HG02943 (cell line): Measurements from ENCODE around the gene TMEM54.

Experiments
- ATAC-seq: cut with Tn5 transposase; IDR thresholded peaks from one replicate; pipeline ENCODE4 v1.9.1; 2021; ENCODE audit warnings: mild to moderate bottlenecking, low read depth, moderate library complexity; ENCODE audit not compliant: unreplicated experiment

TMEM54 gene, protein sequence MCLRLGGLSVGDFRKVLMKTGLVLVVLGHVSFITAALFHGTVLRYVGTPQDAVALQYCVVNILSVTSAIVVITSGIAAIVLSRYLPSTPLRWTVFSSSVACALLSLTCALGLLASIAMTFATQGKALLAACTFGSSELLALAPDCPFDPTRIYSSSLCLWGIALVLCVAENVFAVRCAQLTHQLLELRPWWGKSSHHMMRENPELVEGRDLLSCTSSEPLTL

DNA sequence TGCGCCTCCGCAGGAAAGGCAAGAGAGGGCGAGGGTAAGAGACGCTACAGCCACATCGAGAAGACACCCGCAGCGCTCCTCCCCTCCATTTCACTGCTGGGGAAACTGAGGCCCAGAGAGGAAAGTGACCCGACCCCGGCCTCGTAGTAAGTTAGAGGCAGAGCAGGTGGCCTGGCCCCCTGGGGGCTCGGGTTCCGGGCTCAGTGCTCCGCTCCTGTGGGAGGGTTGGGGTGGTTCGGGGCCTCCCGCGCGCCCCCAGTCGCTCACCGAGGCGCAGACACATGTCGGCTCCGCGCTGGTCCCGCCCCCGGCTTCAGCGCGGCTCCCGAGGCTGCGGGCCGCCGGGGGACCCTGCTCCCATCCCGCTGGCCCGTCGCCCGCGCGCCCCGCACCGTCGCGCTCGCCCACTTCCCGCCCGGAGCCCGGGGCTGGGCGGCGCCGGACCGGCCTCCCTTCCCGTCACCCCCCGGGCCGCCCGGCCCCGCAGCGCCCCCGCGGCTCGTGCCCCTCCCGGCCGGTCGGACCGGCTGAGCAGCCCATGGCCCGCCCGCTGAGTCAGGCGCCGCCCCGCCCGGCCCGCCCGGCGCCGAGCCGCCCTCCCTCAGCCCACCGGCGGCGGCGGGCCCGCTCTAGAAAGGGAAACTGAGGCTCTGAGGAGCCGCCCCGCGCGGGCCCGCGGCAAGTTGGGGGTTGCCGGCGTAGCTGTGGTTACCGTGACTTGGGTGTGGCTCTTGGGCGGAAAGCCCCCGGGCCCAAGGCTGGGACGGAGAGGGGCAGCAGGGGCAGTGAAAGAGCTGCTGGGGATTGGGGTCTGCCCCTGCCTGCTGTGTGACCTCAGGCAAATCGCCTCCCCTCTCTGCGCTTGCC is at the start of gene TMEM54:
TSS of gene TMEM54 (minus strand) at position 434 of the 867 bp plus-strand sequence. CDS start at position 283, 151 bp downstream.
- ATAC-seq, result no peak

DNA sequence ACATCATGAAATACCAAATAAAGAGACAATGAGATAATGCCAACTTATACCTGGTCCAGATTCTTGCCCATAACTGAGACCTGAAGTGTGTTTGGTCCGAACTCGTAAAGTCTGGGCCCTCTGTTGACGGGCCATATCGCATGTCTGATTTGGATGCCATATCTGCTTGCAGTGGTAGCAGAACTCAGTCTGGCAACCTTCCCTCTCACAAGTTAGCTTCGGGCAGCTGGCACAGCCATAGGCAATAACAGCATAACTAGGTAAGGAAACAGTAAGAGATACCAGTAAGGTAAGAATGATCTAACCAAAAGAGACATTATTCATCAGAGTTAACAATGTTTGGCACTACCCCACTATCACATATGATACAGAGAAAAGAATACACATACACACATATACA is 48.3 kb upstream of the TMEM54 start:
- no peak for ATAC-seq

DNA sequence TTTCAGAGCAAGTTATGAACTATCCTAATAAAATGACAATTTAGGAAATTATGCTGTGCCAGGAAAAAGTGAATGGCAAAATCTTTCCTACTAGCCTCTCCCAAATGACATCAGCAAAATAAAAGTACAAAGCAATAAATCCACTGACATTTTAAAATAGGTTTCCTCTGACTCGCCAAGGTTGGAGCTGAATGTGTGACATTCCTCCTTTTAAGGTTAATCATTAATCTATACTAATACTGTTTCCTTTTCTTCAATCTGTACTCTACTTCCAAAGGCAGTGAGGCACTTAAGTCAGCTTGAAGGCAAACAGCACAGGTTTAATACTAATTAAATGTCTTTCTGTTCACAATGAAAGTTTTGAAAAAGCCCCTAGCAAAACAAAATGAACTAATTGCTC is 47.7 kb upstream of the TMEM54 start:
- ATAC-seq, result no peak

DNA sequence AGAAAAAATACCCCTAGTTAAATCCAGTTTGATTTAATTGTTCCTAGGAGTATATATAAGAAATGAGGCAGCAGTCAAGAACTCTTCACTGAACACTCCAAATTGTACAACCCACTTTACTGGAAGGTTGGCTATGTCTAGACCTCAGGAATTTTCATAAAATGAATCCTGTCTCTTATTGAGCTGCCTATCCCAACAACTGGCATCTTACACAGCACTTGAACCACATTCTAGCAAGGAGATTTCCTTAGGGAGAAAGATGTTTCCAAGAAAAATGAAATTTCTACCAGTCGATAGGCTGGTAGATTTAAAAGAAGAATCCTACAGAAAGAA is 47.2 kb upstream of the TMEM54 start:
- ATAC-seq, result no peak

DNA sequence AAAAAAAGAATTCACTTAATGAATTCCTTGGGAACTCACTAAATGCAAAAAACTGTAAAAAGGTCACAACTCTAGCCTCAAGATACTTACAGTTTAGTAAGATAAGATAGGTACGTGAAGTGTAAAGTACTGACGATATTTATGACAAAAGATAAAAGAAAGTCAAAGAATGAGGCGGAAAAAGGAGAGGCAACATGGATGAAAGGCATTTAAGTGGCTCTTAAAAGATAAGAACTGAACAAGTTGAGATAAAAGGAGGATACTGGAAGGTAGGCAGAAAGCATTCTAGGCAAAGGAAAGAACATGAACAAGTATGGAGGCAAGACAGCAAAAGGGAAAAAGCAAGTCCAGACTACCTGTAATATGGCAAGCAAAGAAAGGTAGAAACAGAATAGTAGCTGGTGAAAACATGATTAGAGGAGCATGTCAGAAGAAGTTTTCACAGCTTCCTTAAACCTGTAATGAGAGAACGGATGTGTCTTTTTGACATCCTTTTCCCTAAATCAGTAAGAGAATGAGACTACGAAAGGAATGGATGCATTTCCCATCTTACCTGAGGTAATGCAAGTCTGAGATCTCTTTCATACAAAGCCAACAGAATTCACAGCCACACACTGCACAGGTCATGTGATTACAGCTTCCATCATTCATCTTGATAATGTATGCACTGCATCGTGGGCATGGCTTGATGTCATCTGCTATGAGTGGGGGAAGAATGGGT is 46.6 kb upstream of the TMEM54 start:
- no peak for ATAC-seq

DNA sequence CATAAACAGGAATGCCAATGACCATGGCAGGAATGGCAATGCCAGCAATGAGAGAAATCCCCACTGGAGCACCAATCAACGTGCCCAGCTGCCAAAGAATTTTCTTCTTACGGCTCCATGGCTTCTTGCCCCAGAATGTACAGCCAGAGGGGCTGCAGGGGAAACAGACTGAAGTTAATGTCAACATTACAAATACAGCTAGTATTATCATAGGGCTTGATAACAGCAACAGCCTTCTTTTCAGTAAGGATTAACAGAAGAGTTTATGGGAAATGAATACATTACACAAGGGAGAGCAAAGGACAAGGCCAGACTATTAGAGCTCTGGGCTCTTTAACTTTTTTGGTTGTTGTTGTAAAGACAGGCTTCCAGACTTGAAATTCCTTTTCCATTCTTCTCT is 45.2 kb upstream of the TMEM54 start:
- no peak for ATAC-seq

DNA sequence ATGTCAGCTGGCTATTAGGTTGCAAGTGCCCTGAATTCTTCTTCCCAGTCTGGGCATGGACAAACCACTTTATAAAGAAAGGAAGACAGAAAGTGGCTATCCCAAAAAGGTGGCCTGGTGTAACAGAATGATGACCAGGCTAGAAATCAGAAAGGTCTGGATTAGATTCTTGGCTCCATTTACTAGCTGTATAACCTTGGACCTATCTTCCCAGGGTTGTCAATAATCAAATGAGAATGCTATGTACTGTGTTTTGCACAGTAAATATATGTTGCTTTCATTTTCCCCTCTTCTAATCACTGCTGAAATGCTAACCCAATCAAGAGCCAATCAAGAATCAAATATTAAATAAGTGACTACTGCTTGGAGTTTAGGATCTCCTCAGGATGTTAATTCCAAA is 43.0 kb upstream of the TMEM54 start:
- ATAC-seq, result no peak

DNA sequence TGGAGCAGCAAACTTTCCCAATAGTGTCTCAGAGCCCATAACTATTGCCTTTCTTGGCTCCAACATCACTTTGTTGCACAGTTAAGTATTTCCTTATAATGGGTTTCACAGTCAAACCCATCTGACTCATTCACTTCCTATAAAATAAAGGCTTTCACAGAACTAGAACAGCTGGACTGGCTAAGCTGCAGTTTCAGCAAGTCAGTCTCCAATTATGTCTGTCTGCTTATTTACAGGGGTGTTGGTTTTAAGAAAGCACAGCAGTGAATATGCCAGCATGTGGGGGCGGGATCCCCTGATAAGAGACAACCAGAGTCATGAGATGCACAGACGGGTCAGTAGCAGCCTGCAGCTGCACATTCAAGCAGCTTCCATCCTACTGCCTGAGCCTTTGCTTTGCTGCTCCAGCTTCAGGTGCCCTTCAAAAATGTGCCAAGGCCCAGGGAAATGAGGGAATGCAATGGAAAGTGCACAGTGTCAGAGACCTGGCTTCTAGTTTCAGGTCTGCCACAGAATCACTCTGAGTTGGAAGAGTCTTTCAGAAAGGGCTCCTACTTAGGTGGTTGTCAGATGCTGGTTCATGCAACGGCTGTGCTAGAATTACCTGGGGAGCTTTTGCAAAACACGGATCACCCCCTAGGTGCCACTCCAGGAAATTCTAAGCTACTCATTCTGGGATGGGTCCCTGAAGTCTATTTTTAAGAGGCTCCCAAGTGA is 38.6 kb upstream of the TMEM54 start:
- no peak for ATAC-seq

DNA sequence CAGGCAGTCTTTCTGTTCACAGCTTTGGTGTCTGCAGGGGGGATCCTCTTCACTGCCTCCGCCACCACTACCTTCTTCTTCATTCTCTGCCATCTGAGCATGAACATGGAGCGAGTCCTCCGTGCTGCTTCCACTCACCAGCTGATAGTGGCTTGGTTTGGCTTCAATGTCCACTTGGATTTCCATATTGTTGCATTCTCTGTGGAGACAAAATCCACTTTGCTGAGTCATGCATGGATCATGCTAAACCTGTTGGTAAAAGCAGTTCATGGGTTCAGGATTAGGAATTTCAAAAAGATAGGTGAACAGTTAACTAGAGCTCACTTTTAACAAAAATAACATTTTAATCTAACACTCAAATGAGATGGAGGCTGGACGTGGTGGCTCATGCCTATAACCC is 35.9 kb upstream of the TMEM54 start:
- ATAC-seq, result no peak

DNA sequence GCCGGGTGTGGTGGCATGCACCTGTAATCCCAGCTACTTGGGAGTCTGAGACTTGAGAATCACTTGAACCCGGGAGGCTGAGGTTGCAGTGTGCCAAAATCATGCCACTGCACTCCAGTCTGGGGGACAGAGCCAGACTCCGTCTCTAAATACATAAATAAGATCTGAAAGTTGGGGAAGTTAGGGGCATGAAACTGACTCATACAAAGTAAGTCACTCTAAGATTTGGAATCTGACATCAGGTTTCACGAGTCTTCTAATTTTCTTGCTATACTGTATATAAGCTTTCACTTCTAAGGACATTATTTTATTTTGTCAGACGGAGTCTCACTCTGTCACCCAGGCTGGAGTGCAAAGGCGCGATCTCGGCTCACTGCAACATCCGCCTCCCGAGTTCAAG is 33.3 kb upstream of the TMEM54 start:
- ATAC-seq, result no peak

DNA sequence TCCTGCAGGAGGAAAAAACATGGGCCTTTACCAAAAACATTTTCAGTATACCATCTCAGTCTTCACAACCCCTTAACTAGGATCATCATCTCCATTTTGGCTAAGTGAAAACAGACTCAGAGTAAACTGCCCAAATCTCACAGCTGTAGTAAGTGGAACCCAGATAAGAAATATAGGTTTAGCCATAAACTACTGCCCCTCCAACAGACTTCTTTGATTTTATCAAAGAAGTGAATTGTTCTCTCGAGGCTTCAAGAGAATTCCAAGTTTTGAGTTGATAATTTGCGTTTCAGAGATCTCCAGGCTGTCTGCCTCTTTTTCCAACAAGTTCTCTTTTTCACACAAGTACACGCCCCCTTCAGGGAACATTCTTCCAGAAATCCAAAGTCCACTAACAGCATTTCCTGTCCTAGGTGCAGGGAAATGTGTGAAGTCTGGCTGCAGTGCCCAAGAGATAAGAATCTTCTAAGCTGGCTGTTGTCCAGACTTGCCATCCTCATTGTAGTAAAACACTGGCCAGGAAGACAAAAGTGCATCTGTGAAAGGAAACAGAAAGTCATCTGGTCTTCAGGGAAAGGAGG is 32.6 kb upstream of the TMEM54 start:
- no peak for ATAC-seq

DNA sequence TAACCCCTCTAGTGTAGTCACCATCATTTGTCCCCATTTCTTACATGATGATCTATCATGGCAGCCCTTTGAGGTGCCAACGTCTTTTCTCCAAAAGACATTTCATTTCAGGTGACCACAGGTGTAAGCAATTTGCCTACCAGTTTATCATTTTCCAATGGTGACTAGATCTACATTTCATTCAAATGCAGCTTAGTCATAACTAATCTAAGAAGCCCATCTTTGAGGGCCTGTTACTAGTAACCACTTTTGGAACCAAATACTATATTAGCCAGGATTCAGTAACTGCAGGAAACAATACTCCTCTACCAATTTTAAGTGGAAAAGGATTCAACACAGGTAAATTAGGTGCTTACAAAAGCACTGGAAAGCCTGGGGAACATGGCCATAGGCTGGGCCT is 30.6 kb upstream of the TMEM54 start:
- ATAC-seq, result no peak

DNA sequence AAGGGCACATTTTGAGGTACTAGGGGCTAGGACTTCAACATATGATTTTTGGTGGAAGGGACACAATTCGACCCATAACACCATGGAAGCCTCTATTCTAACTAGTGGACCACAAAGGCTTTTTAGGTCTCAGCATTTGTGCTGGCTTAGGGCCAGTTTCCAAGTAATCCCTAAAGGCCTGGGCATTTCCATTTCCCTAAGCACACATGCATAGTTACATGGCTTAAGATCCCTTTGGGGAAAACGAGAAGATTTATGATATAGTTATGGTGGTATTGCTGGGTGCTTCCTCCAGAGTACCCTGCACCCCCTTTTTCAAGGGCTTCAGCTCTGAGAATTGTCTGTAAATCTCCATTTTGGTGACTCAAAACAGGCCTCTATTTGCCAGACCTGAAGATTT is 28.2 kb upstream of the TMEM54 start:
- ATAC-seq, result no peak

DNA sequence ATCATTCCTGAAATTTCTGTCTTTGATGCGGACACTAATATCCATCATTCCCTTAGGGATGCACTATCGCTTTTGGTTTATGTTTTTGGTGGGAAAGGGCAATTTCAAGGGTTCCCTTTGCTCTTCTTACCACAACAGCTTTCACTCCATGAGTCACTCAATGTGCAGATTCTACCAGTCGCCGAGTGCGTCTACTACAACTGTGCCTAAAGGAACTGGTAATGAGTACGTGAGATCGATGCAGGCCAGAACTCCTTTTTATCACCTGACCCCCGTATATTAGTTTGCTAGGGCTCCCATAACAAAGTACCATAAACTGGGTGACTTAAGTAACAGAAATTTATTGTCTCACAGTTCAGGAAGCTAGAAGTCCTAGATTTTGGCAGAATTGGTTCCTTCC is 27.5 kb upstream of the TMEM54 start:
- ATAC-seq, result no peak

DNA sequence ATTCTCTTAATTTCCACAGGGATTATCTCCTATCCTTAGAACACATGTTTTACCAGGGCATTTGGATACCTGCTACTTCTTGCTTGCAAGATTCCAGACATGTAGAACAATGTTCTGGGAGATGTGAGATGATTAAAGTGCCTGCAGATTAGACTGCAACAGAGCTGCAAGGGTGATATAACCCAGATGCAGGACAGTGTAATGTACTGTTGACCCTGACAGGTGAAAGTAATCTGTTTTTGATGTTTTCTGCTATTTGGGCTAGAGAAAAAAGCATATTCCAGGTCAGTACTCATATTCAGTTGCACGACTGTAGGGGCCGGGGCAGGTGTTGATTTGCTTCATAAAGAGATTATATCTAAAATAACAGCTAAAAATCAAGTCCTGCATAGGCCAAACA is 27.1 kb upstream of the TMEM54 start:
- ATAC-seq, result no peak

DNA sequence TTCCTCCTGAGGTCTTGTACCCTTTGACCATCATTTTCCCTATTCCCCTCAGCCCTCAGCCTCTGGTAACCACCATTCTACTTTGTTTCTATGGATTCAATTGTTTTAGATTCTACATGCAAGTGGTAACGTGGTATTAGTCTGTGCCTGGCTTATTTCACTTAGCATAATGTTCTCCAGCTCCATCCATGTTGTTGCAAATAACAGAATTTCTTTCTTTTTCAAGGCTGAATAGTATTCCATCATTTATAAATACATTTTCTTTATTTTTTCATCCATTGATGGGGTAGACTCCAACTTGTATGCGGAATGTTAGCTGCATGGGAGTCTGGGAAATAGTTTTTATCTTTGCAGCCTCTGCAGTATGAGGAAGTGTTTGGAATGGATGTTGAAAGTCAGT is 26.3 kb upstream of the TMEM54 start:
- ATAC-seq, result no peak

DNA sequence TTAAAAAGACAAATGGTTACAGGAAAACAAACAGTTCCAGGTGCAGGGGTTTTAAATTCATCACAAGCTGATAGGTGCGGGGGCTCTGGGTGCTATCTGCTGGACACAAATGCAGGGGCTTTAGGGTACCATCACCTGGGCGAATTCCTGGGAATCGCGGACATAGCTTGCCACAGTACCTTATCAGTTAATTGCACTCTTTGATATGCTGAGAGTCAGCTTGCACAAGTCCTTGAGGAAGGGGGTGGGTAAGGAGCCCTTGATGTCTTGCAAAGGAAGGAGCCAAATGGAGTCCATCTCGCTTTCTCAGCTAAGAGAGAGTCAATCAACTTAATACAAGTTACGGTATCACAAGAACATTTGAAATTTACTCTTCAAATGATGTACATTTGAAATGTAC is 25.4 kb upstream of the TMEM54 start:
- ATAC-seq, result no peak

DNA sequence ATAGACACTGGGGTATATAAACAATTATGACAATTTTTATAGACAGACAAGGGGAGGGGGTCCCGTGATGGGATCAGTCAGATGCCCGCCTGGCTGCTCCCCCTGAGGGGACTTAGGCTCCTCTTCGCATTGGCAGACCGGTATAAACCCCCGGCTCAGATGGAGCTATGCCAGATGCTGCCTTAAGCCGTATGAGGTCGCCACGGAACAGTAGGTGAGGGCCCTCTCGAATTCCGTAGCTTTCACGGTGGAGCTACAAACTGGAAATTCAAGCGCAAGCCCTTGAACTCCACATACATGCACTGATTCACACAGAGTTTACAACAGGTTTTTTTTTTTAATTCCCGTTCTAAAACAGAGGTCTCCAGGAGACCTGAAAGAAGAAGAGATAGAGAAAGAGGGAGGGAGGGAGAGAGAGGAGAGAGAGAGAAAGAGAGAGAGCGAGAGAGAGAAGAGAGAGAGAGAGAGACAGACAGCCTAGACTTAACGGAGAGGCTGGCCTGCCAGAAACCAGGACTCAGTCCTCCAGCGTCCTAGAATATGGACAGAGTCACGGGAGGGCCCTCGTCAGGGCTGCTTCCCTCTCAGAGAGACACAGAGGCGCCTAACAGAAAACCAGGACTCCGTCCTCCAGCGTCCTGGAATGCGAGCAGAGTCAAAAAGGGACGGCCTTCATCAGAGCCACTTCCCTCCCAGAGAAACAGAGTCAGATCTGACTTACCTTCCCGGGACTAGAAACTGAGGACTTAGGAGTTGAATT is 24.4 kb upstream of the TMEM54 start:
- ATAC-seq, result no peak

DNA sequence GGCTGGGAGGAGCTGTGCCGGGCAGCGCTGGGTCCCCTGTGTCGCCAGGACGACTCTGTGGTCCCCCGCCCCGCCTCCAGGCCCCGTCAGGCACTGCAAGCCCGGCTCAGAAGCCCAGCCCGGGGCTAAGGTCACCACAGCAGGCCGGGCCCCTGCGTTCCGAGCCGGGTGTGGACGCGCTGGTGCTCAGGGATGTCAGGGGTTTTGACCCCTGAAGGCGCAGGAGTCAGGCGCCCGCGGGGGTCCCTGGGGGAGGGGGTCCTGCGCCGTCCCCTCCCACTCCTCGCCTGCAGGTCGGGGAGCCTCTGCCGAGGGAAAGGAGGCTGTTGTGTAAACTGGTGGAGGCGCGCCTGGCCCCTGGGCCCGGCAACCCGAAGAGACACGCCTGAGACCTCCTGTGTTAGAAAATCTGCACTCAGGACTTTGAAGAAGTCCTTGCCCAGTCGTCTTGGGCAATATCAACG is 23.7 kb upstream of the TMEM54 start:
- ATAC-seq, result no peak

DNA sequence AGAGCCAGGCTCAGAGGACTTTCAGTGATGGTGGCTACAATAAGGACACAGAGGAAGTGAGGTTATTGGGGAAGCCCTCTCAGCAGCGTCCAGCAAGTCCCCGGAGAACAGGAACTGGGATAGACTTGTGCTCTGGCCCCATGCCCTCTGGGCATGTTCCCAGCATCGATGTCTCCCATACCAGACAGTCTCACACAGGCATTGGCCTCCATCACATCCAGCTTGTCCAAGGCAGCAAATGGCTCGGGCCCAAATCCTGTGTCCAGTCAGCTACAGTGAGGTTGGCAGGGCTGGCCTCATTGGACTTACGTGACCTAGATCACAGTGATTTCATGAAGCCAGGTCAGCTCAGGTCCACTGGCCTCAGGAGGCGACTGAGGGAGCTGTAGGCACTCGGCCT is 19.6 kb upstream of the TMEM54 start:
- no peak for ATAC-seq
